Measurements from ENCODE around the gene CDH13.

The CDH13 gene

DNA sequence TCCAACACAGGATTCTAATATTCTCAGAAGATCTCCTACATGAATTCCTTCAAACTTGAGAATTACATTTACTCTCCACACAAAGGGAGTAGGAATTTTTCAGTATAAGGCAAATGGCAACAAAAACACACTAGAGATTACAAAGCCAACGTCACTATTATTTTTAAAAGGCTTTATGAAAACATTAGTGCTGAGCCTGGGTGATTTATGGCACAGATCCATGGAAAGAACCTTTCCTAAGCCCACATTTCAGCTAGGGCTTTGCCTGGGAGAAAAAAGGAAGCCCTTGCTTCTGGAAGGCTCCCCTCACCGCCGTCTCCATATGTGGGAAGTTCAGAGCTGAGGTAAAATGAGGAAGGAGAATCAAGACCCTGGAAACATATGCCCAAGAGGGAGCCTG, 681.6 kb downstream of the CDH13 start:
- Histone ChIP-seq H3K4me1 (ENCODE audit: control insufficient read depth, insufficient read depth, low read length, unreplicated experiment) (peaks cover 13% of the 10 kb centered on the region), H3K36me3 (ENCODE audit: insufficient read depth, low read length) (no peaks in the 10 kb centered on the region), H3K27me3 (ENCODE audit: insufficient read depth, low read length) (no peaks in the 10 kb centered on the region), H2AFZ (ENCODE audit: low read length, unreplicated experiment) (no peak overlapping the region), H3K27ac (ENCODE audit: low read depth, low read length) (no peak overlapping the region), H3K79me2 (ENCODE audit: control insufficient read depth, insufficient read depth, low read length, unreplicated experiment) (no peaks in the 10 kb centered on the region), H3K4me3 (ENCODE audit: low read depth, low read length) (no peak overlapping the region)

DNA sequence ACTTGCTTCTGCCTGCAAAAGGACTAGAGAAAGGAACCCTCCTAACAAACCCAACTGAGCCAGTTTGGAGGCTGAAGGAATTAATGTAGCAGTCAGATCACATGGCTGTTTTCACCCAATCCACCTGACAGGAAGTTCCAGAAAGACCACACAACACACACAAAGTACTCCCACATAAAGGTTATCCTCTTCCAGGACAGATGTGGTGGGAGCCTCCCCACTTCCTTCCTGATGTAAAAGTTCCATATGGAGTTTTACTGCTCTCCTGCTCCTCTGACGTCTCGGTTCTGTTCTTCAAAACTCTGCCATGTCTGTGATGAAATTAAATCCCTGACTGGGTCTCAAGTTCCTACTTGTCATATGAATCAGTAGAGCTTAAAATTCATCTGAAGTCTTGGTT, 684.0 kb downstream of the CDH13 start:
- Histone ChIP-seq H3K36me3 (ENCODE audit: insufficient read depth, low read length) (no peaks in the 10 kb centered on the region), H3K4me3 (ENCODE audit: low read depth, low read length) (no peak overlapping the region), H3K79me2 (ENCODE audit: control insufficient read depth, insufficient read depth, low read length, unreplicated experiment) (no peaks in the 10 kb centered on the region), H2AFZ (ENCODE audit: low read length, unreplicated experiment) (no peak overlapping the region), H3K4me1 (ENCODE audit: control insufficient read depth, insufficient read depth, low read length, unreplicated experiment) (peaks cover 2% of the 10 kb centered on the region), H3K27me3 (ENCODE audit: insufficient read depth, low read length) (no peaks in the 10 kb centered on the region), H3K27ac (ENCODE audit: low read depth, low read length) (no peak overlapping the region)

- H3K4me1 ChIP-seq (ENCODE audit: control insufficient read depth, insufficient read depth, low read length, unreplicated experiment) = no peaks in the 10 kb centered on the region
- no peak overlapping the region for H3K4me3 ChIP-seq (ENCODE audit: low read depth, low read length)
- no peaks in the 10 kb centered on the region for H3K79me2 ChIP-seq (ENCODE audit: control insufficient read depth, insufficient read depth, low read length, unreplicated experiment)
- no peaks in the 10 kb centered on the region for H3K27me3 ChIP-seq (ENCODE audit: insufficient read depth, low read length)
- no peak overlapping the region for H3K27ac ChIP-seq (ENCODE audit: low read depth, low read length)
- H2AFZ ChIP-seq (ENCODE audit: low read length, unreplicated experiment) = no peak overlapping the region
- H3K36me3 ChIP-seq (ENCODE audit: insufficient read depth, low read length) = no peaks in the 10 kb centered on the region
These were observed 685.4 kb downstream of the CDH13 start for GRCh38 chr16:83312015-83312717.

GRCh38 chr16:83312718-83313245, 686.0 kb downstream of the CDH13 start:
- H2AFZ ChIP-seq (ENCODE audit: low read length, unreplicated experiment) = no peak overlapping the region
- no peaks in the 10 kb centered on the region for H3K4me1 ChIP-seq (ENCODE audit: control insufficient read depth, insufficient read depth, low read length, unreplicated experiment)
- no peaks in the 10 kb centered on the region for H3K36me3 ChIP-seq (ENCODE audit: insufficient read depth, low read length)
- H3K27ac ChIP-seq (ENCODE audit: low read depth, low read length) = no peak overlapping the region
- no peak overlapping the region for H3K4me3 ChIP-seq (ENCODE audit: low read depth, low read length)
- H3K79me2 ChIP-seq (ENCODE audit: control insufficient read depth, insufficient read depth, low read length, unreplicated experiment) = no peaks in the 10 kb centered on the region
- H3K27me3 ChIP-seq (ENCODE audit: insufficient read depth, low read length) = no peaks in the 10 kb centered on the region

DNA sequence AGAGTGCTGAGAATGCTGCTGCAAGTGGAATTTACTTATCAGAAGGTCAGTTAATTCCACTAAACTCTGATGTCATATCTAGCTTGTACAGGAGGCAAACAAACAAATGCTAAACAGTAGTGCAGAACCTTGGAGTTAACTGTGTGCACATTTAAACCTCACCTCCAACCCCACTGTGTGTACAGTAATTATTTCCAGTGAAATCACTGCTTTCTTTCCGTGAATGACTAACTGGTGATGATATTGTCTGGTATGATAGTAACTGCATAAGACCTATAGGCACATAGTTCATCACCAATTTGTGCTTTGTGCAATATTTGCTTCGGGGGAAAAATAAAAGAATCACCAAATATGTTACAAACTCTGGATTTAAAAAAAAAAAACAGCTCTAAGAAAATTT, 688.5 kb downstream of the CDH13 start:
- H3K27ac ChIP-seq (ENCODE audit: low read depth, low read length) = no peak overlapping the region
- no peaks in the 10 kb centered on the region for H3K79me2 ChIP-seq (ENCODE audit: control insufficient read depth, insufficient read depth, low read length, unreplicated experiment)
- no peaks in the 10 kb centered on the region for H3K36me3 ChIP-seq (ENCODE audit: insufficient read depth, low read length)
- H3K4me3 ChIP-seq (ENCODE audit: low read depth, low read length) = no peak overlapping the region
- no peaks in the 10 kb centered on the region for H3K4me1 ChIP-seq (ENCODE audit: control insufficient read depth, insufficient read depth, low read length, unreplicated experiment)
- no peaks in the 10 kb centered on the region for H3K27me3 ChIP-seq (ENCODE audit: insufficient read depth, low read length)
- H2AFZ ChIP-seq (ENCODE audit: low read length, unreplicated experiment) = no peak overlapping the region

DNA sequence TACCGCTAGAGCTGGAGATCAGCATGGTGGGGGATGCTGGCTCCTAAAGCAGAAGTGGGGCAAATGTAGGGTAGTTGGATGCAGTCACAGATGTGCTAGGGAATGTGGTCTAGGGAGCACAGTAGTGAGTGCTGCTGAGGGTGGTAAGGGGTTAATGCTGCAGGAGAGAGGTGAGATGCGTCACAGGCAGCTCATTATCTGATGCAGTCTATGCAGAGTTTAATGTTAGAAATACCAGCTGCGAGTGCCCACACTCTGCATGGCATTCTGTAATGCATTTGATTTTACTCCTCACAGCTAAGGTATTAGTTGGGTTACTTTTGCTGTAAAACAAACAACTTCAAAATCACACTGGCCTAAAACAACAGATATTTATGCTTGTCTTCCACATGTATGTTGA, 689.7 kb downstream of the CDH13 start:
- H3K79me2 ChIP-seq (ENCODE audit: control insufficient read depth, insufficient read depth, low read length, unreplicated experiment) = no peaks in the 10 kb centered on the region
- no peaks in the 10 kb centered on the region for H3K36me3 ChIP-seq (ENCODE audit: insufficient read depth, low read length)
- no peak overlapping the region for H3K4me3 ChIP-seq (ENCODE audit: low read depth, low read length)
- no peak overlapping the region for H3K27ac ChIP-seq (ENCODE audit: low read depth, low read length)
- no peaks in the 10 kb centered on the region for H3K4me1 ChIP-seq (ENCODE audit: control insufficient read depth, insufficient read depth, low read length, unreplicated experiment)
- H2AFZ ChIP-seq (ENCODE audit: low read length, unreplicated experiment) = no peak overlapping the region
- H3K27me3 ChIP-seq (ENCODE audit: insufficient read depth, low read length) = no peaks in the 10 kb centered on the region

DNA sequence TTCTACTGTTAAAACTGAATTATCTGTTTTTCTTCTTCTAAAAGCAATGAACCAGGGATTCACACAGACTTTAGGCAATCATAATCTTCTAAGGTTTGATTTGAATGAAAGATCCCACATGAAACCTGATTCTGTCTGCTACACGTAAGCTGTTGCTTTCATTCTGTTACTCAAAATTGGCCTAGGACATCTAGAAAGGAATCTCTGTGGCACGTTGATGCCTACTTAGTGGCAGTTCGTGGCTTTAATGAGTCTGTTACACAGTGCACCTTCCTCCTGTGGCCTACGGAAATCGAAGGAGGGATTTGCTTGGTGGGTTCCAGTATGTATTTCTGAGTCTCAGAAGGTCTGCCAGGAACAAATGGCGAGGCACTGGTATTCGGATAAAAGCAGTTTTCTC, 691.6 kb downstream of the CDH13 start:
- Histone ChIP-seq H3K4me3 (ENCODE audit: low read depth, low read length) (no peak overlapping the region), H3K79me2 (ENCODE audit: control insufficient read depth, insufficient read depth, low read length, unreplicated experiment) (no peaks in the 10 kb centered on the region), H3K36me3 (ENCODE audit: insufficient read depth, low read length) (no peaks in the 10 kb centered on the region), H3K27ac (ENCODE audit: low read depth, low read length) (no peak overlapping the region), H3K4me1 (ENCODE audit: control insufficient read depth, insufficient read depth, low read length, unreplicated experiment) (no peaks in the 10 kb centered on the region), H2AFZ (ENCODE audit: low read length, unreplicated experiment) (no peak overlapping the region), H3K27me3 (ENCODE audit: insufficient read depth, low read length) (no peaks in the 10 kb centered on the region)

DNA sequence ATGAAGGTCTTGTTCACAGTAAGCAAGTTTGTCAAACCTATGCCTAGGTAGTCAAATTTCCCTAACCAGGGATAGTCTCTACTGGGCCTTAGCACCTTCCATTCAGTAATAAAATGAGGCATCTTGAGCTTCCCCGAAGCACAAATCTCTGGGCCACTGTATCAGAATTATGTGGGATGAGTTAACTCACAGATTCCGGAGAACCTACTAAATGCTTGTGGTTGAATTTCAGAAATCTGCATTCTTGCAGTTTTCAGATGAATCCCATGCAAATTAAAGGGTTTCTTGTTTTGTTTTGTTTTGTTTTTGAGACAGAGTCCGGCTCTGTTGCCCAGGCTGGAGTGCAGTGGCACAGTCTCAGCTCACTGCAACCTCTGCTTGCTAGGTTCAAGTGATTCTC, 702.2 kb downstream of the CDH13 start:
- peaks cover 14% of the 10 kb centered on the region for H3K4me1 ChIP-seq (ENCODE audit: control insufficient read depth, insufficient read depth, low read length, unreplicated experiment)
- H3K36me3 ChIP-seq (ENCODE audit: insufficient read depth, low read length) = no peaks in the 10 kb centered on the region
- H2AFZ ChIP-seq (ENCODE audit: low read length, unreplicated experiment) = no peak overlapping the region
- no peaks in the 10 kb centered on the region for H3K27me3 ChIP-seq (ENCODE audit: insufficient read depth, low read length)
- H3K4me3 ChIP-seq (ENCODE audit: low read depth, low read length) = no peak overlapping the region
- H3K79me2 ChIP-seq (ENCODE audit: control insufficient read depth, insufficient read depth, low read length, unreplicated experiment) = no peaks in the 10 kb centered on the region
- no peak overlapping the region for H3K27ac ChIP-seq (ENCODE audit: low read depth, low read length)

- peak overlapping the region; percentile 19; the same call in 1 of the 2 replicates for H3K27ac ChIP-seq (ENCODE audit: low read depth, low read length)
These were observed 702.7 kb downstream of the CDH13 start for GRCh38 chr16:83329441-83329840.

GRCh38 chr16:83330251-83330650, 703.5 kb downstream of the CDH13 start:
- Histone ChIP-seq H2AFZ (ENCODE audit: low read length, unreplicated experiment) (no peak overlapping the region), H3K79me2 (ENCODE audit: control insufficient read depth, insufficient read depth, low read length, unreplicated experiment) (no peaks in the 10 kb centered on the region), H3K4me1 (ENCODE audit: control insufficient read depth, insufficient read depth, low read length, unreplicated experiment) (peaks cover 14% of the 10 kb centered on the region), H3K27ac (ENCODE audit: low read depth, low read length) (no peak overlapping the region; the same call in 1 of the 2 replicates), H3K36me3 (ENCODE audit: insufficient read depth, low read length) (no peaks in the 10 kb centered on the region), H3K27me3 (ENCODE audit: insufficient read depth, low read length) (no peaks in the 10 kb centered on the region), H3K4me3 (ENCODE audit: low read depth, low read length) (no peak overlapping the region)

More at GRCh38 chr16:83329441-83329840, 702.7 kb downstream of the CDH13 start:
- no peak overlapping the region for H3K4me3 ChIP-seq (ENCODE audit: low read depth, low read length)
- peaks cover 14% of the 10 kb centered on the region for H3K4me1 ChIP-seq (ENCODE audit: control insufficient read depth, insufficient read depth, low read length, unreplicated experiment)
- H3K36me3 ChIP-seq (ENCODE audit: insufficient read depth, low read length) = no peaks in the 10 kb centered on the region
- no peaks in the 10 kb centered on the region for H3K27me3 ChIP-seq (ENCODE audit: insufficient read depth, low read length)
- no peak overlapping the region for H2AFZ ChIP-seq (ENCODE audit: low read length, unreplicated experiment)
- no peaks in the 10 kb centered on the region for H3K79me2 ChIP-seq (ENCODE audit: control insufficient read depth, insufficient read depth, low read length, unreplicated experiment)

GRCh38 chr16:83335076-83335475, 708.3 kb downstream of the CDH13 start:
- H2AFZ ChIP-seq (ENCODE audit: low read length, unreplicated experiment) = no peak overlapping the region
- peaks cover 35% of the 10 kb centered on the region for H3K4me1 ChIP-seq (ENCODE audit: control insufficient read depth, insufficient read depth, low read length, unreplicated experiment)
- H3K79me2 ChIP-seq (ENCODE audit: control insufficient read depth, insufficient read depth, low read length, unreplicated experiment) = no peaks in the 10 kb centered on the region

More at GRCh38 chr16:83335076-83335475, 708.3 kb downstream of the CDH13 start:
- Histone ChIP-seq H3K36me3 (ENCODE audit: insufficient read depth, low read length) (no peaks in the 10 kb centered on the region), H3K4me3 (ENCODE audit: low read depth, low read length) (no peak overlapping the region), H3K27ac (ENCODE audit: low read depth, low read length) (no peak overlapping the region), H3K27me3 (ENCODE audit: insufficient read depth, low read length) (no peaks in the 10 kb centered on the region)

All from ACC112 (cell line).